NCI-H1105 treated with DMSO at 0.1 percent for 48 hours (cell line): ENCODE data around the gene KASH5.
"Not testable (repeated sequence)": the region's sequence is repeated elsewhere in the genome, so short reads cannot be mapped to it uniquely, and the experiment has no call there.

Experiments used
- DNase-seq: peaks from one replicate; lab custom pipeline; 2025; lab: John Stamatoyannopoulos, UW

The KASH5 gene

DNA sequence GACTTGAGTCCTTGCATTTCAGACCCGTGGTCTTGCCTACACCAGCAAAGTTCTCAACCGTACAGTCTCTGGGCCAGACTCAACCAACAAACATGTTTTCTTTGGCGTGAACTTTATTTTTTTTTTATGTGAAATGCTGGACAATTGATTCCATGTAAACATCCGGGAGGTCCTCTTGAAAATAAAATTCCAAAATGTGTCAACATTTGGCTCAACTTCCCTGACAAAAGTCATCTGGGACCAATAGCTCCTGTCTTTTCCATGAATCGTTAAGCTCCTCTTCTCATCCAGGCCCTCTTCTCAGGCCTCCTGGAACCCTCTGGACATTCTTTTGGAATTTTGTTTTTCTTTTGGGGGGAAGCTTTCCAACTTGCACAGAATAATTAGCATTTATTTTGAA is 67.7 kb downstream of the KASH5 start:
- DNase-seq: no peak

DNA sequence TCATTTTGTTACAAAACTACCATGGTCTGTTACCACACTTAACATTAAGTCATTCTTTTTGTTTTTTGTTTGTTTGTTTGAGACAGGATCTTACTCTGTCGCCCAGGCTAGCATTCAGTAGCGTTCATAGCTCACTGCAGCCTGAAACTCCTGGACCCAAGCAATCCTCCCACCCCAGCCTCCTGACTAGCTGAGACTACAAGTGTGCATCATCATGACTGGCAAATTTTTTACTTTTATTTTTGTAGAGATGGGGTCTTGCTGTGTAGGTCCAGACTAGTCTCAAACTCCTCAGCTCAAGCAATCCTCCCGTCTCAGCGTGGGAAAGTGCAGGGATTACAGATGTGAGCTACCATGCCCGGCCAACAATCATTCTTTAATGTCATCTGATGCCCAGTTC is 68.3 kb downstream of the KASH5 start:
- no peak for DNase-seq

- no peak for DNase-seq
Observed at GRCh38 chr19:49458567-49458903, 70.5 kb downstream of the KASH5 start.

- DNase-seq: no peak
Observed at GRCh38 chr19:49459388-49459787, 71.3 kb downstream of the KASH5 start.

DNA sequence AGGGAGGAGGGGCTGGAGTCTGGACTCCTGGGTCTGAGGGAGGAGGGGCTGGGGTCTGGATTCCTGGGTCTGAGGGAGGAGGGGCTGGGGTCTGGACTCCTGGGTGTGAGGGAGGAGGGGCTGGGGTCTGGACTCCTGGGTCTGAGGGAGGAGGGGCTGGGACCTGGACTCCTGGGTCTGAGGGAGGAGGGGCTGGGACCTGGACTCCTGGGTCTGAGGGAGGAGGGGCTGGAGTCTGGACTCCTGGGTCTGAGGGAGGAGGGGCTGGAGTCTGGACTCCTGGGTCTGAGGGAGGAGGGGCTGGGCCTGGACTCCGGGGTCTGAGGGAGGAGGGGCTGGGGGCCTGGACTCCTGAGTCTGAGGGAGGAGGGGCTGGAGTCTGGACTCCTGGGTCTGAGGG is 73.1 kb downstream of the KASH5 start:
- not testable (repeated sequence) for DNase-seq

DNA sequence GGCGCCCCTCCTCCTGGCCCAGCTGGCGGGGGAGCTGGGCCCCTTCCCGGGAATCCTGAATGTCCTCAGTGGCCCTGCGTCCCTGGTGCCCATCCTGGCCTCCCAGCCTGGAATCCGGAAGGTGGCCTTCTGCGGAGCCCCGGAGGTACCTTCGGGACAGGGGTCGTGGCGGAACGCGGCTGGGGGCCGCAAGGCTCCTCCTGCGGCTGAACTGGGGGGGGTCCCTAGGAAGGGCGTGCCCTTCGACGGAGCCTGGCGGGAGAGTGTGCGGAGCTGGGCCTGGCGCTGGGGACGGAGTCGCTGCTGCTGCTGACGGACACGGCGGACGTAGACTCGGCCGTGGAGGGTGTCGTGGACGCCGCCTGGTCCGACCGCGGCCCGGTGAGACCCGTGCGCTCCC is 73.6 kb downstream of the KASH5 start:
- no peak for DNase-seq

DNA sequence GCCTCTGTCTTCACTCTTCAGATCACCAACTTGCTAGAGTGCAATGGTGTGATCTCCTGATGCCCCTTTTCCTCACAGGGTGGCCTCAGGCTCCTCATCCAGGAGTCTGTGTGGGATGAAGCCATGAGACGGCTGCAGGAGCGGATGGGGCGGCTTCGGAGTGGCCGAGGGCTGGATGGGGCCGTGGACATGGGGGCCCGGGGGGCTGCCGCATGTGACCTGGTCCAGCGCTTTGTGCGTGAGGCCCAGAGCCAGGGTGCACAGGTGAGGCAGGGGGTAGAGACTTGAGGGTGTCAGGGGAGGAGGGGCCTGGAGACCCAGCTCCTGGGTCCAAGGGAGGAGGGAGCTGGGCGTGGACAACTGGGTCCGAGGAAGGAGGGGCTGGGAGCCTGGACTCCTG is 74.4 kb downstream of the KASH5 start:
- DNase-seq: no peak

GRCh38 chr19:49463960-49464740 is 76.1 kb downstream of the KASH5 start:
- no peak for DNase-seq

GRCh38 chr19:49465371-49465770 is 77.3 kb downstream of the KASH5 start:
- no peak for DNase-seq
